Measurements from ENCODE around the gene SHLD2. TPM values are rescaled to one million over a fixed set of nuclear protein-coding genes. Genes with fewer than 3 reads are reported as not detected.
A peak's percentile ranks its signal among the peaks of the same experiment; 100 is the strongest.
"Not testable (repeated sequence)": the region's sequence is repeated elsewhere in the genome, so short reads cannot be mapped to it uniquely, and the experiment has no call there.

Gene SHLD2, protein sequence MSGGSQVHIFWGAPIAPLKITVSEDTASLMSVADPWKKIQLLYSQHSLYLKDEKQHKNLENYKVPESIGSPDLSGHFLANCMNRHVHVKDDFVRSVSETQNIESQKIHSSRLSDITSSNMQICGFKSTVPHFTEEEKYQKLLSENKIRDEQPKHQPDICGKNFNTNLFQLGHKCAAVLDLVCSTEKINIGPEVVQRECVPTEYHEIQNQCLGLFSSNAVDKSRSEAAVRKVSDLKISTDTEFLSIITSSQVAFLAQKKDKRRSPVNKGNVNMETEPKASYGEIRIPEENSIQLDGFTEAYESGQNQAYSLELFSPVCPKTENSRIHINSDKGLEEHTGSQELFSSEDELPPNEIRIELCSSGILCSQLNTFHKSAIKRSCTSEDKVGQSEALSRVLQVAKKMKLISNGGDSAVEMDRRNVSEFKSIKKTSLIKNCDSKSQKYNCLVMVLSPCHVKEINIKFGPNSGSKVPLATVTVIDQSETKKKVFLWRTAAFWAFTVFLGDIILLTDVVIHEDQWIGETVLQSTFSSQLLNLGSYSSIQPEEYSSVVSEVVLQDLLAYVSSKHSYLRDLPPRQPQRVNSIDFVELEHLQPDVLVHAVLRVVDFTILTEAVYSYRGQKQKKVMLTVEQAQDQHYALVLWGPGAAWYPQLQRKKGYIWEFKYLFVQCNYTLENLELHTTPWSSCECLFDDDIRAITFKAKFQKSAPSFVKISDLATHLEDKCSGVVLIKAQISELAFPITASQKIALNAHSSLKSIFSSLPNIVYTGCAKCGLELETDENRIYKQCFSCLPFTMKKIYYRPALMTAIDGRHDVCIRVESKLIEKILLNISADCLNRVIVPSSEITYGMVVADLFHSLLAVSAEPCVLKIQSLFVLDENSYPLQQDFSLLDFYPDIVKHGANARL
- polyA plus RNA-seq (ENCODE audit: insufficient read length in 4 of 4): 10 to 100 TPM; 32.0 to 47.7 (median 40.6) TPM

- DNase-seq (ENCODE audit: low read depth in 4 of 4, low spot score in 2 of 4): peak; percentile 48 to 78 (median 76)
Measured at GRCh38 chr10:87094373-87095235, at the start of gene SHLD2, which contains the start of gene GLUD1. TSS of gene SHLD2 (plus strand) at chr10:87095206. CDS start at chr10:87151355, 56,149 bp downstream. TSS of gene GLUD1 (minus strand) at chr10:87094843. CDS start at chr10:87094769, 74 bp downstream.

- no peak for DNase-seq (ENCODE audit: low read depth in 4 of 4, low spot score in 2 of 4)
Measured at GRCh38 chr10:87045434-87045938, 49.5 kb upstream of the SHLD2 start.

GRCh38 chr10:87053111-87053510 is 41.9 kb upstream of the SHLD2 start:
- DNase-seq (ENCODE audit: low read depth in 4 of 4, low spot score in 2 of 4): no peak

GRCh38 chr10:87053577-87054181 is 41.3 kb upstream of the SHLD2 start:
- DNase-seq (ENCODE audit: low read depth in 4 of 4, low spot score in 2 of 4): no peak

- DNase-seq (ENCODE audit: low read depth in 4 of 4, low spot score in 2 of 4): no peak
Measured at GRCh38 chr10:87054373-87055295, 40.4 kb upstream of the SHLD2 start.

DNA sequence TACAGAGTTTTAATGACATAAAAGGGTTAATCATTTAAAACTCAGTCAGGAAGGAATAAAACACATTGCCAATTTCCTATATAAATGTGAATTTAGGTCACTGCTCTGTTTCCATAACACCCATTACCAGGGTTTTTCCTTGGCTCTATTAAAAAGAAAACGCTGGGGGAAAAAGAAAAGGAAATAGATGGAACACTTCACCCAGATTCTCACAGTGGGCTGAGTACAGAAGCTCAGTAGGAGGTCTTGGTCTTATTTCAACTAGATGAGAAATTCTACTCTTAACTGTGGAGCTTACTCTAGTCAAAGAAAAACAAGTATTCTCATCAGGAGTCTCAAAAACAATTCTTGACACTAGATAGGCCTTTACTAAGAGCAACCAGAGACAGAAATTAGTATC is 36.8 kb upstream of the SHLD2 start:
- no peak for DNase-seq (ENCODE audit: low read depth in 4 of 4, low spot score in 2 of 4)

DNA sequence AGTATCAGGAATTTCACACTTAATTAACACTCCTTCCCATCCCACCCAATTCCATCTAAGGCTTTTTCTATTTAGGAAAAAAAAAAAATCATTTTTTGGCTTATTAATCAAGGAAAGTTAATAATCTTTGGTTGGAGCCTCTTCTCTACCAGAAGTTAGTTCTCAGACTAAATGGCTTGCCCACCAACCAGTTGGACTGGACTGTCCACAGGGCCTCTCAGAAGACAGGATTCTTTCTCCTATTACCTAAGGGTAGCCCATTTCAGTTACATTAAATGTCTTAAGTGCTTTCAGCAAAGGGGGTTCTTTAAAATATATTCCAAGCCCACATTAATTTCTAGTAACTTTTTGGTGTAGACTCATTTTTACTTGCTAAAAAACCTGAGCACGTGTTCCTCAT is 35.6 kb upstream of the SHLD2 start:
- no peak for DNase-seq (ENCODE audit: low read depth in 4 of 4, low spot score in 2 of 4)

GRCh38 chr10:87060280-87060928 is 34.6 kb upstream of the SHLD2 start:
- DNase-seq (ENCODE audit: low read depth in 4 of 4, low spot score in 2 of 4): no peak

GRCh38 chr10:87064651-87065050 is 30.4 kb upstream of the SHLD2 start:
- no peak for DNase-seq (ENCODE audit: low read depth in 4 of 4, low spot score in 2 of 4)

GRCh38 chr10:87066178-87066577 is 28.8 kb upstream of the SHLD2 start:
- no peak for DNase-seq (ENCODE audit: low read depth in 4 of 4, low spot score in 2 of 4)

DNA sequence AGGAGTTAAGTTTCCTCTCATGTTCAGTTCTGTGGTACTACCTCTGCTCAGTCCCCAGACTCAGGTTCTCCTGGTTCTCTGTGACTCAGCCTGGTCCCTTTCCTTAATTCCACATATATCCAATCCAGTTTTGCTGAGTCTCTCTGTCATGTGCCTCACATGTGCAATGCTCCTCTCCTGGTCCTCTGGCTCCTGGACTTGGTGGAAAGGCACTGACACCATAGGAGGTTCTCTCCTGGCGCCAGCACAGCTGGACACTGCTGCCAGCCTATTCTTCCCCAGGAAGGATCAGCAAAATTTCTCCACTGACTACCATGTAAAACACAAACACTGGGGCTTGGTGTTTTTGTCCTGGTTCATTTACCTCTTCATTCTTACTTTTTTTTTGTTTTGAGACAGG is 28.1 kb upstream of the SHLD2 start:
- no peak for DNase-seq (ENCODE audit: low read depth in 4 of 4, low spot score in 2 of 4)

GRCh38 chr10:87068281-87068680 is 26.7 kb upstream of the SHLD2 start:
- DNase-seq (ENCODE audit: low read depth in 4 of 4, low spot score in 2 of 4): no peak

DNA sequence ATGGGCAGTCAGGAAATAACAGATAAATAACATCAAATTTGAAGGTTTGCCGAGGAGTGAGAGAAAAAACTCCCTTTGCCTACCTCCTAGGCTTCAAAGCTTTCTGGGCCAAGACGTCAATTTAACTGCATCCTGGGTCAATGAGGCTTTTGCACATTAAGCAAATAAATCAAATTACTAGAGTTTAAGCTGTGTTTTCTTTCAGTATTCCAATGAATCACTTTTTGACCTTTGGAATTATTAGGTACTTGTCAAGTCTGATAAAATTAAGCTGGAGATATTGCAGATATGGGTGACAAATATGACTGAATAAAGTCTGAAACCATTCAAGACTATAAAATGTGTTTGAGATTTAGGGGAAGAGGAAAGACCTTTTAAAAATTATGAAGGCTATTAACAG is 22.6 kb upstream of the SHLD2 start:
- DNase-seq (ENCODE audit: low read depth in 4 of 4, low spot score in 2 of 4): no peak

- DNase-seq (ENCODE audit: low read depth in 4 of 4, low spot score in 2 of 4): not testable (repeated sequence)
Measured at GRCh38 chr10:87076421-87076820, 18.6 kb upstream of the SHLD2 start.

DNA sequence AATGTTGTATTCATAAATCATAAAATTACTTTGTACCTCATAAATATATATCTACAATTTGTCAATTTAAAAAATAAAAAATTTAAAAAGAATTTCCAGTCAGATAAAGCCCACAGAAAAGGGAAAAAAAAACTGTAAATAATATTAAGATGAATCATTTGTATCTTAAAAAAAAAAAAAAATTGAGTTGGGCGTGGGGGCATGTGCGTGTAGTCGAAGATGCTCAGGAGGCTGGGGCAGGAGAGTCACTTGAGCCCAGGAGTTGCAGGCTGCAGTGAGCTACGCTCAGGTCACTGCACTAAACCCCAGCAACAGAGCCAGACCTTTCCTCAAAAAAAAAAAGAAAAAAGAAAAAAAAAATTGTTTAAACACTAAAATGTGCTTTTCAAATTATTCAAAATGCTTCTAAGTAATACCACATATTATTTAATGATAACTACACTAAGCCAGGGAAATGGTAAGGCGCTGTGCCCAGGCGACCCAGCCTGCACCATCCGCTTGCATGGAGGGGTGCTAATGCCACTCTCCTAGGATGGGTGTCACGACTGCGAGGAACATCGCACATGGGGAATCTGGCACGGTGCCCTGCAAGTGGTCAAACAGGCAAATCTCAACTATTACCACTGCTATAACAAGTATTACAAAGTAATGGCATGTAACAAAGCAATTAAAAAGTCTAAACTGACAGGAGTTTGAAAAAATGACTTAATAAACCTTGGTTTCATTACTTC is 15.7 kb upstream of the SHLD2 start:
- no peak for DNase-seq (ENCODE audit: low read depth in 4 of 4, low spot score in 2 of 4)

DNA sequence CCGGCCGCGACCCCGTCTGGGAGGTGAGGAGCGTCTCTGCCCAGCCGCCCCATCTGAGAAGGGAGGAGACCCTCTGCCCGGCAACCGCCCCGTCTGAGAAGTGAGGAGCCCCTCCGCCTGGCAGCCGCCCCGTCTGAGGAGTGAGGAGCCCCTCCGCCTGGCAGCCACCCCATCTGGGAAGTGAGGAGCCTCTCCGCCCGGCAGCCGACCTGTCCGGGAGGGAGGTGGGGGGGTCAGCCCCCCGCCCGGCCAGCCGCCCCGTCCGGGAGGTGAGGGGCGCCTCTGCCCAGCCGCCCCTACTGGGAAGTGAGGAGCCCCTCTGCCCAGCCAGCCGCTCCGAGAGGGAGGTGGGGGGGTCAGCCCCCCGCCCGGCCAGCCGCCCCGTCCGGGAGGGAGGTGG is 14.4 kb upstream of the SHLD2 start:
- not testable (repeated sequence) for DNase-seq (ENCODE audit: low read depth in 4 of 4, low spot score in 2 of 4)

- DNase-seq (ENCODE audit: low read depth in 4 of 4, low spot score in 2 of 4): not testable (repeated sequence)
Measured at GRCh38 chr10:87081574-87081973, 13.4 kb upstream of the SHLD2 start.

DNA sequence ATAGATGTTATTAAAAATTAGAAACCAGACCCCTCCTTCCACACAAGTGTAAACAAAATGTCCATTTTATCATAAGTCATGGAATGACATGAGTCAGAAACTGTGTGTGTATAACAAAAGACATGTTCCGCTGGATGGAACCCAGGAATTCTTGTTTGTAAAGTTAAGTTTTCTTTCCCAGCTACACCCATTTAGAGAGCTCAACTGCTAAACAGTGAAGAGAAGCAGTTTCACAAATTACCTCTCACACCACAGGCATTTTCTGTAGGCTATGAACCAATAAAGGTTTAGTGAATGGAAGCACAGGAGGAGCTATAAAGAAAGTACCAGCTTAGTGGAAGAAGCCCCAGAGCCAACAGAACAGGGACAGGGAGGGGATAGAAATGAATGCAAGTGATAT is 12.8 kb upstream of the SHLD2 start:
- not testable (repeated sequence) for DNase-seq (ENCODE audit: low read depth in 4 of 4, low spot score in 2 of 4)

Measured in left renal cortex interstitium (tissue), 4 donors.